ENCODE data around the gene PKMYT1.
"Not testable (repeated sequence)": the region's sequence is repeated elsewhere in the genome, so short reads cannot be mapped to it uniquely, and the experiment has no call there.

Gene PKMYT1

GRCh38 chr16:2948807-2949704, 31.2 kb downstream of the PKMYT1 start:
- POLR2A ChIA-PET = no interaction called here
- CTCF ChIA-PET = interaction anchor here (1.1 to 1.4 kb wide), 2 partner anchors 13 to 22 kb away, joined by 4 to 5 read pairs; no protein-coding TSS in a partner anchor
- TF ChIP-seq CTCF (IDR thresholded peaks at IDR 0.05; ENCODE audit: control extremely low read depth, extremely low read depth, low read depth, missing control alignments) = no peak
- no peak for DNase-seq (ENCODE audit: extremely low spot score)

GRCh38 chr16:2946649-2947048, 33.6 kb downstream of the PKMYT1 start:
- ChIA-PET CTCF (interaction anchor here (0.9 to 5.2 kb wide), 4 partner anchors 8 to 61 kb away, joined by 3 to 20 read pairs (median 5); no protein-coding TSS in a partner anchor), POLR2A (no interaction called here)
- TF ChIP-seq CTCF (IDR thresholded peaks at IDR 0.05; ENCODE audit: control extremely low read depth, extremely low read depth, low read depth, missing control alignments) = no peak
- DNase-seq (ENCODE audit: extremely low spot score) = no peak

- CTCF ChIA-PET = interaction anchor here (1.2 to 7.5 kb wide), 4 partner anchors 9 to 39 kb away, joined by 3 to 54 read pairs (median 12); partner anchors contain the start of gene KREMEN2
- POLR2A ChIA-PET; DNase-seq (ENCODE audit: extremely low spot score): not testable (repeated sequence)
These were observed 36.5 kb downstream of the PKMYT1 start for GRCh38 chr16:2943716-2944115.

- ChIA-PET CTCF (interaction anchor here (1.6 to 7.5 kb wide), 3 partner anchors 15 to 22 kb away, joined by 5 to 54 read pairs (median 23); partner anchors contain the start of gene KREMEN2), POLR2A (no interaction called here)
- no peak for DNase-seq (ENCODE audit: extremely low spot score)
- no peak for TF ChIP-seq CTCF (IDR thresholded peaks at IDR 0.05; ENCODE audit: control extremely low read depth, extremely low read depth, low read depth, missing control alignments)
These were observed 38.2 kb downstream of the PKMYT1 start for GRCh38 chr16:2942045-2942444.

GRCh38 chr16:2939968-2940367, 40.3 kb downstream of the PKMYT1 start:
- POLR2A ChIA-PET = interaction anchor here (0.6 kb wide), 1 partner anchor 196 kb away, joined by 4 read pairs; no protein-coding TSS in a partner anchor
- CTCF ChIA-PET = interaction anchor here (1.2 to 7.5 kb wide), 5 partner anchors 13 to 43 kb away, joined by 3 to 54 read pairs (median 5); partner anchors contain the start of gene KREMEN2
- no peak for TF ChIP-seq CTCF (IDR thresholded peaks at IDR 0.05; ENCODE audit: control extremely low read depth, extremely low read depth, low read depth, missing control alignments)
- DNase-seq (ENCODE audit: extremely low spot score) = no peak

GRCh38 chr16:2938206-2938605, 42.0 kb downstream of the PKMYT1 start:
- DNase-seq (ENCODE audit: extremely low spot score) = no peak
- CTCF ChIA-PET = interaction anchor here (1.9 kb wide), 1 partner anchor 11 kb away, joined by 7 read pairs; no protein-coding TSS in a partner anchor
- POLR2A ChIA-PET = no interaction called here

More at GRCh38 chr16:2938206-2938605, 42.0 kb downstream of the PKMYT1 start:
- TF ChIP-seq CTCF (IDR thresholded peaks at IDR 0.05; ENCODE audit: control extremely low read depth, extremely low read depth, low read depth, missing control alignments) = no peak
